H1 (cell line): Measurements from ENCODE around the gene TSR3.

Experiments
- ATF2 ChIP-seq: IDR thresholded peaks from 2 replicates; pipeline ENCODE4 v1.6.1; 2012; ENCODE audit warnings: low read length, inconsistent platforms
- CBX5 ChIP-seq: fragments of 300-800, 300-1000 bp; sonication (generic); IDR thresholded peaks from 2 replicates; pipeline ENCODE4 v1.7.1; 2016; ENCODE audit warnings: antibody characterized with exemption, low read length, low read depth
- CEBPB ChIP-seq: IDR thresholded peaks from 2 replicates; pipeline ENCODE4 v1.6.1; 2012; ENCODE audit warnings: low read depth, low read length
- EP300 ChIP-seq, 2 experiments: IDR thresholded peaks; 1 replicate in 1 of 2; 2 replicates in 1 of 2; pipeline ENCODE4 v1.6.1; 2011 to 2012; ENCODE audit warnings: low read depth in 2 of 2, low read length in 2 of 2, mild to moderate bottlenecking in 2 of 2, borderline replicate concordance in 1 of 2, inconsistent platforms in 1 of 2, moderate library complexity in 1 of 2
- JUN ChIP-seq: IDR thresholded peaks from 2 replicates; pipeline ENCODE4 v1.6.1; 2011; ENCODE audit warnings: low read depth, mild to moderate bottlenecking, improper control_type of control experiment, low read length
- NRF1 ChIP-seq: IDR thresholded peaks from 2 replicates; pipeline ENCODE4 v1.6.1; 2011; ENCODE audit warnings: mild to moderate bottlenecking, low read depth, low read length, improper control_type of control experiment
- POLR2A ChIP-seq, 2 experiments: IDR thresholded peaks; 1 replicate in 1 of 2; 2 replicates in 1 of 2; pipeline ENCODE4 v1.6.1; 2011; ENCODE audit warnings: low read depth in 2 of 2, low read length in 2 of 2, mild to moderate bottlenecking in 2 of 2; ENCODE audit errors: control extremely low read depth in 1 of 2
- POLR2AphosphoS5 ChIP-seq: IDR thresholded peaks from 2 replicates; pipeline ENCODE4 v1.6.1; 2011; ENCODE audit warnings: low read depth, low read length
- SUZ12 ChIP-seq: fragments of 200-600 bp; sonication (generic); IDR thresholded peaks from 2 replicates; pipeline ENCODE4 v1.6.1; 2012; ENCODE audit warnings: mild to moderate bottlenecking, inconsistent platforms, low read length, moderate library complexity, mixed read lengths
- TBP ChIP-seq: IDR thresholded peaks from 2 replicates; pipeline ENCODE4 v1.6.1; 2011; ENCODE audit warnings: low read depth, low read length, improper control_type of control experiment

GRCh38 chr16:1348441-1348840, 3.2 kb downstream of the TSR3 start:
- TF ChIP-seq TBP (no peak), CBX5 (no peak), ATF2 (no peak), JUN (no peak), POLR2AphosphoS5 (no peak), CEBPB (no peak), POLR2A (IDR thresholded peaks at IDR 0.05; ENCODE audit: control extremely low read depth in 1 of 2, low read depth in 2 of 2, low read length in 2 of 2) (no peak), EP300 (IDR thresholded peaks at IDR 0.05; ENCODE audit: borderline replicate concordance in 1 of 2, low read depth in 2 of 2, low read length in 2 of 2) (no peak), SUZ12 (no peak), NRF1 (no peak)
